RPMI7951 (cell line): ENCODE measurements around the gene CLSTN3. TPM values are rescaled to one million over a fixed set of nuclear protein-coding genes. Genes with fewer than 3 reads are reported as not detected.

Experiments
- DNase-seq: peaks from one replicate; pipeline ENCODE4 v3.0.0-alpha.2; 2012; ENCODE audit warnings: low read depth
- total RNA-seq: library from RNA; depleted of rRNA; stranded (reverse); fragments of >200 nt; shearing (Covaris generic); gene quantifications from 2 replicates; pipeline ENCODE4 v1.2.3, GENCODE V29; 2014; rRNA removed

CLSTN3 gene
- total RNA-seq, 1 experiment from 2014 or later, result 7.3 TPM

DNA sequence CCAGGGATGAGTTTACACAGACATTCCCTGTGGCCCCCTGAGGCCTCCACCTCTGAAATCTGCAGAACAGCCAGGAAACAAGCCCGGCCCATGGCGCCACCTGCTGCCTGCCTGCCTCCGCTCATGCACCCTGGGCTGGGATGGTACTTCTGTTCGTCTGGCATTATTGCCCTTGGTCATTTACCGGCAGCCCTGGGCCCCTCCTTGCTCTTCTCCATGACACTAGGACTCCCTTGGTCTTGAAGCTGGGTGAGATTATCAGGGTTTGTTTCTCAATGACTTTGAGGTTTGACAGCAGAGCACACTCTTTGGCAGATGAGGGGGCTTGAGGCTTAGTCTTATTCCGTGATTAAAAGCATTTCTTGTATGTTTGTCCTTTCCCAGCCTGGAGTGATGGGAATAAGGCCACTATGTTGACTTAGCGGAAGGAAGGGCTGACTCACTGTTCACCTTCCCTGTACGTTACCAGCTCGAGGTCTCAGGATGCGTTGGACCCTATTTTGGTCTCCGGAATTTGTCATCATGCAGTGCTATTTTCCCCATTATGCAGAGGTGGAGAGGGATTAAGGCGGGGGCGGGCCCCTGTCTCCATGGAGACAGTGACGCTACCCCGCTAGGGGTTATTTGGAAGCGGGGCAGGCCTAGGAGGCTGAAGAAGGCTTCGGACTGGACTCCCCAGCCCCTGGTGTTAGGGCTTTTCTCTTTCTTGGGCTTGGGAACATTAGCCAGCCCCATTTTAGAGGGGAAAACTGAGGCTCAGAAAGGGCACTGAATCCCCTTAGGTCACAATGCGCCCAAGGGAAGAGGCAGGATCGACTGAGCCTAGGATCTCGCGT, 58.6 kb downstream of the CLSTN3 start:
- peak; percentile 71 for DNase-seq

- peak; percentile 90 for DNase-seq
These were observed 59.5 kb downstream of the CLSTN3 start, which contains the start of gene PEX5 for GRCh38 chr12:7189398-7190267. Gene PEX5, plus strand, starts transcription at chr12:7189686. Its CDS starts 692 bp downstream, at chr12:7190378.

GRCh38 chr12:7190268-7191055, 60.3 kb downstream of the CLSTN3 start:
- peak; percentile 7 for DNase-seq

GRCh38 chr12:7193674-7194073, 63.5 kb downstream of the CLSTN3 start:
- DNase-seq, result no peak

- no peak for DNase-seq
These were observed 67.7 kb downstream of the CLSTN3 start for GRCh38 chr12:7197841-7198240.

DNA sequence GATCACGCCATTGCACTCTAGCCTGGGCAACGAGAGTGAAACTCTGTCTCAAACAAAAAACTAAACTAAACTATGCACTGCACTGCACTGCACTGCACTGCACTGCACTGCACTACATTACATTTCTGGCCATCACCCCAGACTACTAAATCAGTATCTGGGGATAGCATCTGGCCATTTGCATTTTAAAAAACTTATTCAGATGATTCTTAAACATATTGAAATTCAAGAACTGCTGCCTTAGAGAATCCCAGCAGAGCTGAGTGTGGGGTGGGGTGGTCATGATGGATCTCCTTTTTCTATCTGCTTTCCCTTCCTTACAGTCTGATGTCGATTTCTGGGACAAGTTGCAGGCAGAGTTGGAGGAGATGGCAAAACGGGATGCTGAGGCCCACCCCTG, 72.9 kb downstream of the CLSTN3 start:
- DNase-seq, result no peak

GRCh38 chr12:7205091-7205490, 74.9 kb downstream of the CLSTN3 start:
- DNase-seq, result no peak

DNA sequence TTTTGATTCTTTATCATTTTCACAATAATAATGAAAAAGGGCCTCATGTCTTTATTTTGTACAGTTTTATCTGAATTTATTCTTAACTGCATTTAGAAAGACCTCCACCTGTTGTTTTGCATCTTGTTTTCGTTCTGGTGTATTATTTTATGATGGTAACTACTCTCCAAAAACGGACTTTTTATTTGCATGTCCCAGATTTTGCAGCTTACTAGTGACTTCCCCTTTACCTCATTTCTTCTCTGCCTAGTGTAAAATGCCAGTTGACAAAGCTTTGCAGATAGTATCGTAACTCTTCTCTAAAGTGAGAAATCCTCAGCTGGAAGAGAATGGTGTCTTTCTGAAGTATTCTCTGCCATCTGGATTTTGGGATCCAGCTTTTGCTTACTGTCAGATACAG, 76.5 kb downstream of the CLSTN3 start:
- no peak for DNase-seq

GRCh38 chr12:7207866-7208625, 77.9 kb downstream of the CLSTN3 start:
- DNase-seq, result no peak

Other genes starting within 250 kb of the CLSTN3 start
- gene LRRC23, start 225.5 kb upstream of the CLSTN3 start, total RNA-seq, result 4.9 and 5.4 TPM in 2 replicates
- 28.6 and 29.0 TPM in 2 replicates for gene ENO2, start 215.8 kb upstream of the CLSTN3 start, total RNA-seq
- gene ATN1, start 202.4 kb upstream of the CLSTN3 start, total RNA-seq, result 3.8 and 6.1 TPM in 2 replicates
- not detected in 2 replicates for gene RNU7-1, start 186.6 kb upstream of the CLSTN3 start, total RNA-seq
- gene C12orf57, start 186.3 kb upstream of the CLSTN3 start, total RNA-seq, result 245 and 274 TPM in 2 replicates
- gene PTPN6, start 179.0 kb upstream of the CLSTN3 start, total RNA-seq, result 0.24 TPM in 1 of 2 replicates, not detected in the other
- 263 and 303 TPM in 2 replicates for gene PHB2, start 159.7 kb upstream of the CLSTN3 start, total RNA-seq
- gene EMG1, start 159.5 kb upstream of the CLSTN3 start, total RNA-seq, result 68.5 and 72.8 TPM in 2 replicates
- 14.8 and 15.5 TPM in 2 replicates for gene LPCAT3, start 111.9 kb upstream of the CLSTN3 start, total RNA-seq
- 15.3 and 16.3 TPM in 2 replicates for gene C1S, start 69.7 kb upstream of the CLSTN3 start, total RNA-seq
- 20.4 and 29.3 TPM in 2 replicates for gene C1R, start 37.9 kb upstream of the CLSTN3 start, total RNA-seq
- 7.1 and 9.0 TPM in 2 replicates for gene C1RL, start 21.2 kb upstream of the CLSTN3 start, total RNA-seq
- not detected in 2 replicates for gene RBP5, start 1.5 kb upstream of the CLSTN3 start, total RNA-seq
- 16.1 and 17.7 TPM in 2 replicates for gene PEX5, start 59.3 kb downstream of the CLSTN3 start, total RNA-seq
- not detected in 2 replicates for gene ACSM4, start 173.7 kb downstream of the CLSTN3 start, total RNA-seq